DOHH2 (cell line): ENCODE results near the gene ELOVL5.

Experiments used
- EZH2phosphoT487 ChIP-seq: fragments of 200-600 bp; sonication (generic); IDR thresholded peaks from 2 replicates; pipeline ENCODE4 v1.6.1; 2017; ENCODE audit warnings: borderline replicate concordance, mild to moderate bottlenecking, antibody characterized with exemption, low read length, moderate library complexity, mixed read lengths
- TF ChIP-seq, protein P1 (sequence below): fragments of 200-600 bp; sonication (generic); IDR thresholded peaks from one replicate; pipeline ENCODE4 v1.5.1; 2014; ENCODE audit warnings: antibody characterized with exemption, mild to moderate bottlenecking, low read depth, low read length; ENCODE audit not compliant: poor library complexity, severe bottlenecking

DNA sequence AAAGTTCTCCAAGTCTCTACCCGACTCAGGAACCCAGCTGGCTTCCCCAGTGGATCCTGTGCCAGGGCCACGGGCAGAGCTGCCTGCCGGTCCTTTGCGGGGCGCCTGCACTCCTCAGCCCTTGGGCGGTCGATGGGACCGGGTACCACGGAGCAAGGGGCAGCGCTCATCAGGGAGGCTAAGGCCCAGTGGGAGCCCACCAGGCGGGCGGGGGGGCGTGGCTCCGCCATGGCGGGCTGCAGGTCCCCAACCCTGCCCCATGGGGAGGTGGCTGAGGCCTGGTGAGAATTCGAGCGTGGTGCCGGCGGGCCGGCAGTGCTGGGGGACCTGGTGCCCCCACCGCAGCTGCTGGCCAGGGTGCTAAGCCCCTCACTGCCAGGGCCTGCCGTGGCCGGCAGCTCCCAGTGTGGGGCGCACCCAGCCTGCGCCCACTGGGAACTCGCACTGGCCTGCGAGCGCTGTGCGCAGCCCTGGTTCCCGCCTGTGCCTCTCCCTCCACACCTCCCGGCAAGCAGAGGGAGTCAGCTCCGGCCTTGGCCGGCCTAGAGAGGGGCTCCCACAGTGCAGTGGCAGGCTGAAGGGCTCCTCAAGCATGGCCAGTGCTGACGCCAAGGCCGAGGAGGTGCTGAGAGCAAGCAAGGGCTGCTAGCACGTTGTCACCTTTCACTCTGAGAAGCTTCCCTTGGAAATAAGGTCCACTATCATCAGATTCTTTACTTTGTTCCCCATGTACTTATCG is 14.8 kb upstream of the ELOVL5 start:
- TF ChIP-seq, protein P1, sequence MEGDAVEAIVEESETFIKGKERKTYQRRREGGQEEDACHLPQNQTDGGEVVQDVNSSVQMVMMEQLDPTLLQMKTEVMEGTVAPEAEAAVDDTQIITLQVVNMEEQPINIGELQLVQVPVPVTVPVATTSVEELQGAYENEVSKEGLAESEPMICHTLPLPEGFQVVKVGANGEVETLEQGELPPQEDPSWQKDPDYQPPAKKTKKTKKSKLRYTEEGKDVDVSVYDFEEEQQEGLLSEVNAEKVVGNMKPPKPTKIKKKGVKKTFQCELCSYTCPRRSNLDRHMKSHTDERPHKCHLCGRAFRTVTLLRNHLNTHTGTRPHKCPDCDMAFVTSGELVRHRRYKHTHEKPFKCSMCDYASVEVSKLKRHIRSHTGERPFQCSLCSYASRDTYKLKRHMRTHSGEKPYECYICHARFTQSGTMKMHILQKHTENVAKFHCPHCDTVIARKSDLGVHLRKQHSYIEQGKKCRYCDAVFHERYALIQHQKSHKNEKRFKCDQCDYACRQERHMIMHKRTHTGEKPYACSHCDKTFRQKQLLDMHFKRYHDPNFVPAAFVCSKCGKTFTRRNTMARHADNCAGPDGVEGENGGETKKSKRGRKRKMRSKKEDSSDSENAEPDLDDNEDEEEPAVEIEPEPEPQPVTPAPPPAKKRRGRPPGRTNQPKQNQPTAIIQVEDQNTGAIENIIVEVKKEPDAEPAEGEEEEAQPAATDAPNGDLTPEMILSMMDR: no peak
- TF ChIP-seq EZH2phosphoT487: no peak
